Stimulated activated CD4-positive, alpha-beta T cell treated with anti-CD3 and anti-CD28 coated beads, Interleukin-1b, Interleukin-23, amount 100 ng/mL, for 24 hours (primary cell): ENCODE measurements around the gene RFX8.

ENCODE experiments used
- DNase-seq, 4 experiments: peaks; one replicate each; pipeline ENCODE4 v3.0.0-alpha.2; 2020; ENCODE audit warnings: low read depth in 4 of 4, low spot score in 1 of 4

Gene RFX8

DNA sequence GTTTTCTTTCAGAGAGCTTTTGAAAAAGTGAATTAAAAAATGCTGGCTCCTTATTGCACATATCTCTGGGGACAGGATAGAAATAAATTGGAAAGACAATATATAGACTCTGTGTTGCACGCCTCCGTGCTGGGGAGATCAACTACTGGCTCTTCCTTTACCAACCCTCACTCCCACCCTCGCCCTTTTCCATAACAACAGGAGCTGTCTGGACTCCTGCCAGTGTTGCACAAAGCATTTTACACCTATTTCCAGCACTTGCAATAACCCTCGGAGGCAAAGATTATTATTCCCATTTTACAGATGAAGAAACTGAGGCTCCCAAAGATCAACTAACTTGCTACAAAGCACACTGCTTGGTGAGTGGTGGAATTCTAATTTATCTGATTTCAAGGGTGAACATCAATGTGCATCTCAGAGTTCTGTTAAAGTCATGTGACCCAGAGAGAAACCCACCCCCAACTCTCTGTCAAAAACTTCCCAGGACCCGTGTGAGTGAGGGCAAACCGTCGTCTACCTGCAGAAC is 91.8 kb downstream of the RFX8 start:
- DNase-seq: no peak

DNA sequence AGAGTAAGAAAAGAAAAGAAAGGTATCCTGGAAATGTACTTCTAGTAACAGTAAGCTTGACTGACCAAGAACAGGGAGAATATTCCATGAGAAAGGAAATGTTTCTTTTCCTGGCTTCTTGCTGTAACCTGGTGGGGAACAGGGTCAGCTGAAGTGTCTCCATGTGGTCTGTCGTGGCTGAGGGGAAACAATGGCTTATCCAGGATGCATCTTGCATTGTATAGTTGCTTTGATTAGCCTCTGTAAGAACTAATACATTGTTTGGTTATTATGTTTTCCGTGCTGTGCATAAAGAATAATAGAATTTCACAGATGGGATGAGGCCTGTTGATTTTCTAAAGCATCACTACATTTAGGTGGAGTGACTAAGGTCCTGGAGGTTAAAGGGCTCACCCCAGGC is 92.5 kb downstream of the RFX8 start:
- DNase-seq: no peak

GRCh38 chr2:101380376-101380775 is 94.5 kb downstream of the RFX8 start:
- no peak for DNase-seq

- DNase-seq: no peak
These were observed 95.8 kb downstream of the RFX8 start for GRCh38 chr2:101379091-101379490.

DNA sequence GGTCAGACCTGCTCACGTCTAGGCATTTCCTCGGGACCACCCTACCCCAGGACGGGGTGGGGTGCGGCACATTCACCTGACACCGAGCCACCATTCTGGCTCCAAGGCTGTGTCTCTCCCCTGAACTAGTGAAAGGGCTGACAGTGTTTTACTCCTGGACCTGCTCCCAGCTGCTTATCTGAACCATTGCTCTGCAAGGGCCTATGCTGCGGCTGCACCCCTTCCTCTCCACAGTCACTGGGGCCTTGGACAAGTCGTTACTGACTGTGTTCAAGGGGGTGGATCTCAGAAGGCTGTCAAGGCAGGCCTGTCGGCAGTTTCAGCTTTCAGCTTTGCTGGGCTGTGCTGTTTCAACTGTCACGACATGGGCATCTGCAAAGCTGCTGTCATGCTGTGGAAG is 99.3 kb downstream of the RFX8 start:
- no peak for DNase-seq

DNA sequence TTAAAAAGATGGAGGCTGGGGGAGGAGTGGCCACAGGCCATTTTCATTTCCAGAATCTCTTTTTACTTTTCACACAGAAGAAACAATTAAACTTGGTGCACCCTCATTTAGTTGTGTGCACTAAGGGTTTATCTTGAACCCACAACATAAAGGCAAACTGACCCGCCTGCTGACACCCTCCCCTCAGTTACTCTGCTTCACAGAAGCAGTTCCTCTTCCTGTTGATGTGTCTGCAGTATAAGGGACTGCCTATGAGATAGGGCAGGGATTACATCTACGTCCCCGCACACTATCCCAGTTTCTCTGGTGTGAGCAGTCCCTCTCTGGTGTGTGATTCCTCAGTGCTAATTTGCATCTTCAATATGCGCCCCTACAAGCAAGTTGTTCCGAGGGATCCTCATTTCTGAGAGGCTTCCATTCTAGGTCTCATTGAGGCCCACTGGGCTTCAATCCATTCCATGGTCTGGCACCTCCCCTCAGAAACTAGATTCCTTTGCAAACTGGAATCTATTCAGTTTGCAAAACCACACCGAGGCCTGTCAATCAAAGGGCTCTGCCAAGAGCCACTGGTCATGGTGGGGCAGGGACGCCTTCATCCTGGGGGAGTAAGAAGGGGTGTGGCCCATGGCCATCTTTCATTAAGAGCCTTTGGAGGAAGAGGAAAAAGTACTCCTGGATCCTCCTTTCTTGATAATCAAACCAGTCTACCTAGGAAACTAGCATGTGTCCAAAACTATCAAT is 99.9 kb downstream of the RFX8 start:
- DNase-seq: no peak

DNA sequence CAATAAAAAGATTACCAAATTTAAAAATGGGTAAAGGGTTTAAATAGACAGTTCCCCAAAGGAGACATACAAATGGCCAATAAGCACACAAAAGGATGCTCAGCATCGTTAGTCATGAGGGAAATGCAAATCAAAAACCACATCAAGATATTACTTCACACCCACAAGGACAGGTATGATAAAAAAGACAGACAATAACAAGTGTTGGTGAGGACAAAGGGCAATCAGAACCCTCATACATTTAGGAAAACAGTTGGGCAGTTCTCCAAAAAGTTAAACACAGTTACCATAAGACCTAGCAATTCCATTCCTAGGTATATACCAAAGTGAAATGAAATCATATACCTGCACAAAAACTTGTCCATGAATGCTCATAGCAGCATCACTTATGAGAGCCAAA is 102.1 kb downstream of the RFX8 start:
- no peak for DNase-seq

DNA sequence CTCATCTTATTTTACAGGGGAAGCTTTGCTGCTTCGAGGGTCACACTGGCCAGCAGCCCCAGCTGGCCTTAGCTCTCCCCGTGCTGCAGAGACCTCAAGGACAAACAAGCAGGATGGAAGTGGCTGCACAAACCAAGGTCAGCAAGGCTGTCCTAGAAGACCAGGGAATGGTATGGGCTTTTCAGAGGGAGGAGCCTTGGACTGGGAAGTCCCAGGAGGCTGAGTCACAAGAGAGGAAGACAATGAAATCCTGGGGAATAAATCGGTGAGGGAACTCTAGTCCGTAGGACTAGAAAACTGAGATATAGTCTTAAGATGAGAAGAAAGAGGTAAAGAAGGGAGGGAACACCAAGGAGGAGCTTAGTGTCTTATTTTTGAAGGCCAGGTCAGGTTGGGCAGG is 103.3 kb downstream of the RFX8 start:
- DNase-seq: no peak

DNA sequence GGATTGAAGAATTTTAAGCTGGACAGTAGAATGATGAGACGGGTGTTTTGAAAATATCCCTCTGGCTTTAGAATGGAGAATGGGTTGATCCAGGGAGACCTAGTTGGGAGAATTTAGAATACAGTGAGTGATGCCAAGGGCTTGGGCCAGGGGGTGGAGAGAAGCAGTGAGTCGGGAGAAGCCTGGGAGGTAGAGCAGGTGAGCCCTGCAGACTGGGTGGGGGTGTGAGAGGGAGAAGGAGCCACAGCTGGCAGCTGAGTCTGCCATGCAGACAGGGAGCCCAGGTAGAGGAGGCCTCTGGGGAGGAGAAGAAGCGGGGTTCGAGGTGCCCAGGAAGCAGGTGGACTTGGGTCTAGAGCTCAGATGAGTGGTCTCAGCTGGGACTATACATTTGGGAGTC is 105.8 kb downstream of the RFX8 start:
- no peak for DNase-seq

GRCh38 chr2:101368376-101368775 is 106.5 kb downstream of the RFX8 start:
- no peak for DNase-seq

DNA sequence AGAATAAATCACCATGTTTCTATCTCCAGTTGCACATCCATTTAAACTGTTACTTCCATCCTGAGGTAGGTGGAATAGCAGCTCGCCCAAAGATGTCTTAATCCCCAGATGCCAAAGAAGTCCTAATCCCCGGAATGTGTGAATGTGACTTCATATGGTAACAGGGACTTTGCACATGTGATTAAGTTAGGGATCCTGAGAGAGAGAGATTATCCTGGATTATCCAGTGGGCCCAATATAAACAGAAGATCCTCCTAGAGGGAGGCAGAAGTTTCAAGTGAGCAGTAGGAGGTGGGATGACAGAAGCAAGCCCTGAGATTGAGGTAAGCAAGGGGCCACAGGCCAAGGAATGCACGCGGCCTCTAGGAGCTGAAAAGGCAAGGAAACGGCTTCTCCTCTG is 107.4 kb downstream of the RFX8 start:
- DNase-seq: no peak

DNA sequence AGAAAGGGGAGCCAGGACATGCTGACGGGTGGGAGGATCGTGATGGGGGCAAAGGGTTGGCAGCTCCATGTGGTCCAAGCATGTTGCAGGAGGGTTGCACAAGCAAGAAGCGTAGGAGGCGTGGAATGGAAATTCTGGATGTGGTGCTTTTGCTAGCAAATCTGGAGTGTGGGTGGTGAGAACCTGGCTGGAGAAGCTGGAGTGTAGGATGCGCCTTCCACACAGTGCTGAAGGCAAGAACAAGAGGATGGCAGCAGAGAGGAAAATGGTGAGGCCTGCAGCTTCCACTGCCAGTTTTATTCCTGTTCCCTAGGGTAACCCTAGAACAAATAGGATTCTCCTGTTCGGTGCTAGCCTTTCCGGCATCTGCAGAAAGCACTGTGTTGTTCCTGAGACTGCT is 110.0 kb downstream of the RFX8 start:
- DNase-seq: no peak

GRCh38 chr2:101362777-101363176 is 112.1 kb downstream of the RFX8 start:
- no peak for DNase-seq

DNA sequence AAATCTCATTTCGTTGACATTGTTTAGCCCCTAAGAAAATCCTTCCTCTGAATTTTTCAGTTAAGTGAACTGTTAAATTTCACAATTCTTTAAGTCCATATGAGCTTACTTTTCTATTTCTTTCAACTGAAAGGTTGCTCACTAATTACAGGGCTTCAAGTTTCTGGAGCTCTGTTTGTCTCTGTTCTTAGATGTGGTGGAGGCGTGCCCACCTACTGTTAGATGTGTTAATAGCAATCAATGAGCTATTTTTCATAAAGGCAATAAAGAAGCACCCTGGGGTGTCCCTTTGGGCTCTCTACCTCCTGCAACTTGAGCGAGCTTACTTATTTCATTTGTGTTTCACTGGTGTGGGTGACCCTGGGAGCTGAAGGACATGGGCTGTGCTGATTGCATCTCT is 112.6 kb downstream of the RFX8 start:
- DNase-seq: no peak

GRCh38 chr2:101361522-101361921 is 113.4 kb downstream of the RFX8 start:
- DNase-seq: peak in 1 of 4 experiments; percentile 5

- DNase-seq: no peak
These were observed 113.8 kb downstream of the RFX8 start for GRCh38 chr2:101361121-101361520.

DNA sequence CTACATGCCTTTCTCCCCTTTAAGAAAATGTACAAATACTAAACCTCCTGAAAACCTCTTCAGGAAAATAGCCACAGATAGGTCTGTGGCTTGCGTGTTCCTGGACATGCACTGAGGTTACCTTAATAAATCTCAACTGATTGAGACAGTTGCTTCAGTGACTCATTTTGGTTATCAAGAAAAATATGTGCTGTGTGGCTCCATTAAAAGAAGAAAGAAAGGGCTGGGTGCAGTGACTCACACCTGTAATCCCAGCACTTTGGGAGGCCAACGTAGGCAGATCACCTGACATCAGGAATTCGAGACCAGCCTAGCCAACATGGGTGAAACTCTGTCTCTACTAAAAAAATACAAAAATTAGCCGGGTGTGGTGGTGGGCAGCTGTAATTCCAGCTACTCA is 114.7 kb downstream of the RFX8 start:
- no peak for DNase-seq

GRCh38 chr2:101359410-101359954 is 115.4 kb downstream of the RFX8 start:
- no peak for DNase-seq

GRCh38 chr2:101357376-101357775 is 117.5 kb downstream of the RFX8 start:
- DNase-seq: no peak

DNA sequence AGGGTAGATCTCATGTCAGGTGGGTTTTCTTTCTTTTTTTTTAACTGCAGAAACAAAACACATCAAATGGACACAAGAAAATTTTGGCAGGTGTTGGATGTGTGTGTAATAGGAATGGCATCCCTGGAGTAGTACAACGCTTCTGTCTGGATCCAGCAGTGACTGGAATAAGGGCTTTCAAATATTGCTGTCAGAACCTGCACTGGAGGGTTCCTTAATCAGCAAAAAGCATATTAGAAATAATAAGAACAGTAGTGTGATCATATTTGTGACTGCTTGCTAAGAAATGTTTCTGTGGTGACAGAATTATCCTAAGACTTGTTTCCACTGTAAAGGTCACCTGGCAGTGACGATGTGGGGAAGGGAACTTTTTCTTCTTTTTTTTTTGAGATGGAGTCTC is 118.4 kb downstream of the RFX8 start:
- no peak for DNase-seq

DNA sequence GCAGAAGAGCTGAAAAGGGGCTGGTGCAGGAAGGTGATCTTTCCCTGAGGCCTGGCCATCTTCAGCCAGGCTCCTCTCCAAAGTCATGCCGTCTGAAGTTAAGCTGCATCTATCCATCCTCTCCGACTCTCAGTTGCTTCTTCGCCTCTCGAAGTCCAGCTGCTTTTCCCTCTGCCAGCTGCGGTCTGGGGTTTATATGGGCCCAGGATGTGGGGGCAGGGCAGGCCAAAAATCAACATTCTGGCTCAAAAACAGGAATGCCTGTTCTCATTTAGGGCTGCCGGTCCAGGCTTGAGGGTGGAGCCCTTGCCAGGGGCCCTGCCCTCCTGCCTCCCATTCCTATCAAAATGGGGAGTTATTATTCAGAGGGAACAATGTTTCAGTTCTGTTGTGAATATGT is 118.9 kb downstream of the RFX8 start:
- no peak for DNase-seq

DNA sequence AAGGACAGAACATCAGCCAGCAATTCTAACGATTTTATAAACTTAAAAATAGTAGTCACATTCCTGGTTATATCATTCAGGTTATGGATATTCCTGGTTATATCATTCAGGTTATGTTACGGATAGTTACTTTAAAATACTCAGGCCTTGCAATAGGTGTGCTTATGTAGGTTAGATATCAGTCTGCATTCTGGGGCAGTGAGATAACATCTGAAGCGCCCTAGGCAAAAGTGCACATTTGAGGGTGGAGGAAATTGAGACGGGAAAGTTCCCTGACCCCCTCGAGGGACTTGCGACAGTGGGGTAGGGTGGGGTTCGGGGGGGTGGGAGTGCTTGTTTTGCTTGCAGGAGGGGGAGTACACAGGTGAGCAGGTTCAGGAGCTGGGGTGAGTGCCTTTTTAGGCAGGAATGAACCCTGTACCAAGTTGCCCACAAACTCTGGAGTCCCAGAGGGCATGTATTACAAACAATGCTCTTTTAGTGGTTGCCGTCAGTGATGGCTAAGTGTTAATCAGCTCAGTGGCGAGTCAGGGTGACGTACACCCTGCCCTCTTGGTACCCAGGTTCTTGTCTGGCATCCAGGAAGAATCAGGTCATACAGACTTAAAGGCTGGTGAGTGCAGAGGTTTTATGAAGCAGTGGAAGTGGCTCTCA is 119.4 kb downstream of the RFX8 start:
- DNase-seq: no peak
